H1 (cell line): ENCODE data around the gene BRICD5. TPM values are rescaled to one million over a fixed set of nuclear protein-coding genes. Genes with fewer than 3 reads are reported as not detected.
A peak's percentile ranks its signal among the peaks of the same experiment; 100 is the strongest.

Source experiments
- CTCF ChIA-PET: fragments of 300-600 bp; sonication (Branson Sonifier 250); formaldehyde crosslinking; loops from one replicate; lab custom pipeline; 2021; ENCODE audit not compliant: partially characterized antibody; lab: Charles Lee
- POLR2A ChIA-PET: fragments of 300-600 bp; sonication (Branson Sonifier 250); formaldehyde crosslinking; loops from one replicate; lab custom pipeline; 2021; ENCODE audit warnings: inconsistent platforms; ENCODE audit not compliant: partially characterized antibody; lab: Charles Lee
- DNase-seq, 2 experiments: peaks; one replicate each; pipeline versions ENCODE4 v3.0.0 to v3.0.0-alpha.2; 2010 to 2022; ENCODE audit warnings: low spot score in 2 of 2, low read depth in 1 of 2, mixed read lengths in 1 of 2
- FAIRE-seq: peaks from 2 replicates; lab custom pipeline; 2011; peaks lifted over from hg19 to GRCh38; lab: Jason Lieb, UNC
- H2AFZ ChIP-seq: 2 replicates; pipeline ENCODE4 v1.8.1; 2012; ENCODE audit warnings: low read length, inconsistent platforms
- H2AK5ac ChIP-seq: 2 replicates; pipeline ENCODE4 v1.6.1; 2013; ENCODE audit warnings: low read depth, low read length
- H2BK120ac ChIP-seq: replicated peaks from 2 replicates; pipeline ENCODE3; 2013; ENCODE audit warnings: low read depth, low read length, inconsistent platforms
- H2BK12ac ChIP-seq: 2 replicates; pipeline ENCODE4 v1.6.1; 2013; ENCODE audit warnings: low read depth, low read length
- H2BK15ac ChIP-seq: 2 replicates; pipeline ENCODE4 v1.6.1; 2013; ENCODE audit warnings: low read length
- H2BK20ac ChIP-seq: 2 replicates; pipeline ENCODE4 v1.6.1; 2013; ENCODE audit warnings: low read length
- H2BK5ac ChIP-seq: 2 replicates; pipeline ENCODE4 v1.6.1; 2013; ENCODE audit warnings: low read depth, low read length
- H3K14ac ChIP-seq: 2 replicates; pipeline ENCODE4 v1.6.1; 2013; ENCODE audit warnings: inconsistent platforms; ENCODE audit not compliant: insufficient read length
- H3K18ac ChIP-seq: 2 replicates; pipeline ENCODE4 v1.6.1; 2013; ENCODE audit warnings: low read length; ENCODE audit errors: extremely low read depth
- H3K23ac ChIP-seq: 2 replicates; pipeline ENCODE4 v1.6.1; 2013; ENCODE audit warnings: inconsistent platforms; ENCODE audit not compliant: insufficient read length
- H3K23me2 ChIP-seq: 2 replicates; pipeline ENCODE4 v1.6.1; 2013; ENCODE audit warnings: low read depth, low read length
- H3K27ac ChIP-seq: 2 replicates; pipeline ENCODE4 v1.6.1; 2011; ENCODE audit warnings: low read depth, low read length, inconsistent platforms
- H3K27me3 ChIP-seq, 4 experiments: replicated peaks in 1 of 4; 1 replicate in 1 of 4; 2 replicates in 3 of 4; pipeline versions ENCODE4 v1.6.1 to v1.8.1; 2011 to 2013; ENCODE audit warnings: low read length in 3 of 4, mild to moderate bottlenecking in 3 of 4, inconsistent platforms in 2 of 4, mixed read lengths in 2 of 4, moderate library complexity in 1 of 4; ENCODE audit not compliant: control insufficient read depth in 3 of 4, insufficient read depth in 3 of 4; ENCODE audit errors: extremely low read depth in 1 of 4
- H3K36me3 ChIP-seq, 4 experiments: 2 replicates each; pipeline versions ENCODE4 v1.6.1 to v1.8.1; 2011 to 2013; ENCODE audit warnings: mild to moderate bottlenecking in 4 of 4, low read length in 3 of 4, moderate library complexity in 2 of 4, control low read depth in 1 of 4, inconsistent platforms in 1 of 4; ENCODE audit not compliant: insufficient read depth in 4 of 4, control insufficient read depth in 2 of 4
- H3K4ac ChIP-seq: replicated peaks from 2 replicates; pipeline ENCODE3; 2013; ENCODE audit warnings: low read length, low read depth, mixed read lengths, inconsistent platforms; ENCODE audit not compliant: insufficient read length
- H3K4me1 ChIP-seq, 4 experiments: replicated peaks in 1 of 4; 1 replicate in 1 of 4; 2 replicates in 3 of 4; pipeline versions ENCODE4 v1.6.1 to v1.8.1; 2011 to 2013; ENCODE audit warnings: low read length in 3 of 4, inconsistent platforms in 2 of 4, mixed read lengths in 1 of 4; ENCODE audit not compliant: insufficient read depth in 4 of 4, control insufficient read depth in 3 of 4
- H3K4me2 ChIP-seq, 2 experiments: 2 replicates each; pipeline versions ENCODE4 v1.6.1 to v1.8.1; 2011 to 2013; ENCODE audit warnings: low read depth in 2 of 2, low read length in 2 of 2, control low read depth in 1 of 2, inconsistent platforms in 1 of 2, mild to moderate bottlenecking in 1 of 2; ENCODE audit not compliant: insufficient read depth in 1 of 2
- H3K4me3 ChIP-seq, 4 experiments: fragments of 200-600, 300-600 bp in 1 of 4; sonication (generic), shearing (Covaris generic), sonication (Bioruptor Twin) in 1 of 4; 2 replicates each; pipeline versions ENCODE4 v1.5.1 to v1.8.1; 2011 to 2016; ENCODE audit warnings: low read length in 4 of 4, low read depth in 3 of 4, control low read depth in 2 of 4, inconsistent platforms in 2 of 4, mild to moderate bottlenecking in 2 of 4, mixed read lengths in 1 of 4, moderate library complexity in 1 of 4; ENCODE audit not compliant: insufficient read depth in 2 of 4; ENCODE audit errors: extremely low read depth in 1 of 4
- H3K56ac ChIP-seq: replicated peaks from 2 replicates; pipeline ENCODE3; 2013; ENCODE audit warnings: low read depth, mild to moderate bottlenecking, mixed read lengths, low read length, inconsistent platforms; ENCODE audit not compliant: insufficient read length
- H3K79me1 ChIP-seq: 2 replicates; pipeline ENCODE4 v1.6.1; 2013; ENCODE audit warnings: low read depth, low read length, control low read depth
- H3K79me2 ChIP-seq, 2 experiments: 2 replicates each; pipeline versions ENCODE4 v1.6.1 to v1.8.1; 2012 to 2013; ENCODE audit warnings: low read length in 2 of 2, mild to moderate bottlenecking in 2 of 2, inconsistent platforms in 1 of 2; ENCODE audit not compliant: insufficient read depth in 2 of 2, control insufficient read depth in 1 of 2
- H3K9ac ChIP-seq, 4 experiments: replicated peaks in 1 of 4; 1 replicate in 1 of 4; 2 replicates in 3 of 4; pipeline versions ENCODE4 v1.6.1 to v1.8.1; 2011 to 2013; ENCODE audit warnings: low read depth in 3 of 4, low read length in 3 of 4, control low read depth in 2 of 4, mild to moderate bottlenecking in 2 of 4, moderate library complexity in 2 of 4, inconsistent platforms in 1 of 4; ENCODE audit errors: extremely low read depth in 1 of 4
- H3K9me3 ChIP-seq, 2 experiments: 2 replicates each; pipeline versions ENCODE4 v1.6.1 to v1.8.1; 2012 to 2013; ENCODE audit warnings: mild to moderate bottlenecking in 2 of 2, moderate library complexity in 2 of 2, control low read depth in 1 of 2, inconsistent platforms in 1 of 2, low read depth in 1 of 2, low read length in 1 of 2, mixed read lengths in 1 of 2; ENCODE audit not compliant: insufficient read depth in 2 of 2
- H4K20me1 ChIP-seq, 2 experiments: replicated peaks in 1 of 2; 2 replicates each; pipeline versions ENCODE3 to v1.8.1; 2011 to 2013; ENCODE audit warnings: inconsistent platforms in 2 of 2, low read length in 2 of 2, mild to moderate bottlenecking in 1 of 2; ENCODE audit not compliant: insufficient read depth in 2 of 2, control insufficient read depth in 1 of 2
- H4K5ac ChIP-seq: 2 replicates; pipeline ENCODE4 v1.6.1; 2013; ENCODE audit warnings: low read length, low read depth, mixed read lengths, inconsistent platforms; ENCODE audit not compliant: insufficient read length
- H4K8ac ChIP-seq: 2 replicates; pipeline ENCODE4 v1.8.0; 2013; ENCODE audit warnings: mild to moderate bottlenecking, moderate library complexity, low read length, inconsistent platforms; ENCODE audit not compliant: insufficient read depth; ENCODE audit errors: extremely low read depth
- H4K91ac ChIP-seq: replicated peaks from 2 replicates; pipeline ENCODE3; 2013; ENCODE audit warnings: low read length, mixed read lengths, inconsistent platforms; ENCODE audit not compliant: insufficient read length
- CBX8 ChIP-seq: fragments of 300-800, 300-1000 bp; sonication (generic); IDR thresholded peaks from 2 replicates; pipeline ENCODE4 v1.7.1; 2016; ENCODE audit warnings: low read depth, low read length, borderline replicate concordance
- HDAC6 ChIP-seq: IDR thresholded peaks from one replicate; pipeline ENCODE4 v1.7.1; 2012; ENCODE audit warnings: low read depth, mild to moderate bottlenecking, inconsistent platforms, low read length, moderate library complexity
- JUN ChIP-seq: IDR thresholded peaks from 2 replicates; pipeline ENCODE4 v1.6.1; 2011; ENCODE audit warnings: low read depth, mild to moderate bottlenecking, improper control_type of control experiment, low read length
- KDM1A ChIP-seq: fragments of 200-600, 300-600 bp; sonication (generic); IDR thresholded peaks from 2 replicates; pipeline ENCODE4 v1.7.1; 2016; ENCODE audit warnings: mild to moderate bottlenecking, low read length, borderline replicate concordance
- PHF8 ChIP-seq: fragments of 200-600 bp; sonication (generic); conservative IDR thresholded peaks from 2 replicates; pipeline ENCODE4 v1.7.1; 2012; ENCODE audit warnings: low read depth, mild to moderate bottlenecking, inconsistent platforms, low read length, moderate library complexity
- POLR2AphosphoS5 ChIP-seq: IDR thresholded peaks from 2 replicates; pipeline ENCODE4 v1.6.1; 2011; ENCODE audit warnings: low read depth, low read length
- RNF2 ChIP-seq: fragments of 200-900, 300-1000 bp; sonication (generic); IDR thresholded peaks from 2 replicates; pipeline ENCODE4 v1.7.1; 2016; ENCODE audit warnings: borderline replicate concordance, low read depth, mild to moderate bottlenecking, antibody characterized with exemption, low read length; ENCODE audit not compliant: poor library complexity, severe bottlenecking; ENCODE audit errors: missing control alignments
- SP4 ChIP-seq: IDR thresholded peaks from 2 replicates; pipeline ENCODE4 v1.6.1; 2012; ENCODE audit warnings: low read length, inconsistent platforms
- TCF12 ChIP-seq: IDR thresholded peaks from 2 replicates; pipeline ENCODE4 v1.6.1; 2011; ENCODE audit warnings: low read depth, mild to moderate bottlenecking, low read length
- WGBS, 2 experiments: shearing (Covaris generic) in 1 of 2; methylation state at CpG; one replicate each; pipeline versions ENCODE4 v1.1.6 to v1.1.7; 2013 to 2015; ENCODE audit warnings: low lambda C conversion rate in 2 of 2, mixed read lengths in 2 of 2, inconsistent platforms in 1 of 2, low coverage in 1 of 2, missing lambda C conversion rate in 1 of 2; ENCODE audit not compliant: insufficient replicate concordance in 2 of 2, insufficient coverage in 1 of 2, insufficient read length in 1 of 2; ENCODE audit errors: extremely low coverage in 1 of 2, missing lambda C conversion rate in 1 of 2; 5-methylcytosine and 5-hydroxymethylcytosine counted together
- polyA plus RNA-seq, 7 experiments: library from polyadenylated mRNA; depleted of rRNA in 3 of 7; stranded (reverse) in 5 of 7; unstranded in 2 of 7; fragments of >200 nt in 5 of 7; fragments of 200-250 nt in 2 of 7; gene quantifications; 1 replicate in 5 of 7; 2 replicates in 1 of 7; 4 replicates in 1 of 7; pipeline versions ENCODE4 v1.2.1 to v1.2.3, GENCODE V29; 2011 to 2013; ENCODE audit warnings: missing spikeins in 2 of 7, mixed read lengths in 2 of 7
- total RNA-seq: library from RNA; stranded (reverse); fragmentation: NEBNext Ultra II Directional; extraction: Animal tissue kit (Norgen Biotek cat#: 25700); gene quantifications from 2 replicates; pipeline ENCODE4 v1.2.1, GENCODE V29; 2021

The BRICD5 gene
- total and polyA plus RNA-seq, 2 of the 8 experiments (the other 6 are each of a cell fraction or from before 2014, with no cell fraction given): 8.5 to 14.2 TPM

DNA sequence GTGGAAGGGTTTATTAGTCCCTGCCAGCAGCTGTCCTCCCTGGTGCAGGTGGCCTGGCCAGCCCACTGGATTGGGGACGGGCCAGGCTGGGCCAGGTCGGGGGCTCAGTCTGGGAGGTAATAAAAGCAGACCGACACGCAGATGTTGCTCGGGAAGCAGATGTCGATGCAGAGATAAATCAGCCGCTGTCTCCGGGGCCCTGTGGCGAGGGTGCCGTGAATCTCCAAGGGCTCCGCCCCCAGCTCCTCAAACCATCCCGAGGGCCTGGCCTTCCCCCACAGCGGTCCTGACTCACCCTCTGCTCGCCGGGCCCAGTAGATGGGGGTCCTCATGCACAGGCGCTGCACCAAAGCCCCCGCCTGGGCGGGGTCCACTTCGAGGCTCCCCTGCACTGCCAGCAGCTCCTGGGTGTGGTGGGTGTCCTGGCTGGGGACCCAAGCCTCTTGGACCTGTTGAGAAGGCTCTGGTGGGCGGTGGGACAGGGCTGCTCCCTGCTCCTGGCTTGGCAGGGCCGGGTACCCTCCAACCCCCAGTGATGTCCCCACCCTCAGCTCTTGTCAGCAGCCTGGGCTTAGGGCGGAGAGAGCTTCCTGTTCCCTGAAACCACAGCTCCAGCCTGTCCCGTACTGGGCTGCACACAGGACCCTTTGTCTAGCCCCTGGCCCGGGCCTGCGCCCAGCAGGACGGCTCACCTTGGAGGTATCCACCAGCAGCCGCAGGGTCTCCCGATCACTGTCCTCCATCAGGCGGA is 1.2 kb downstream of the BRICD5 start:
- H3K4ac ChIP-seq: no peak overlapping the region
- CTCF ChIA-PET: interaction anchor here (0.6 to 3.2 kb wide), 4 partner anchors 10 to 1871 kb away, joined by 3 to 20 read pairs (median 4); no protein-coding TSS in a partner anchor
- no peak overlapping the region for H3K14ac ChIP-seq
- H2AFZ ChIP-seq: no peak overlapping the region
- no peak overlapping the region for H3K56ac ChIP-seq
- H4K20me1 ChIP-seq: peaks cover 8 to 41% of the 10 kb centered on the region in 2 experiments
- H4K5ac ChIP-seq: no peak overlapping the region
- WGBS, 2 experiments: 96% methylated on average over 27 of the region's 29 CpGs; no CpG with 5 or more reads in 1 of the 2 experiments
- H4K8ac ChIP-seq: peak overlapping the region; percentile 77
- H3K36me3 ChIP-seq: peaks cover 8 to 42% (median 19%) of the 10 kb centered on the region in 4 experiments; a peak in 6 of 8 replicates
- TF ChIP-seq KDM1A: no peak
- no peak for TF ChIP-seq POLR2AphosphoS5
- no peak for TF ChIP-seq TCF12
- TF ChIP-seq SP4: no peak
- TF ChIP-seq RNF2: no peak
- TF ChIP-seq CBX8: no peak
- TF ChIP-seq PHF8: no peak
- TF ChIP-seq JUN: no peak
- no peak for TF ChIP-seq HDAC6
- TF ChIP-seq, all 59 proteins: peak for 0
- no peak overlapping the region for H2AK5ac ChIP-seq
- no peak overlapping the region for H4K91ac ChIP-seq
- no peak for FAIRE-seq
- H2BK15ac ChIP-seq: no peak overlapping the region
- no peak overlapping the region for H2BK120ac ChIP-seq
- H3K4me3 ChIP-seq: no peak overlapping the region
- no peaks in the 10 kb centered on the region for H3K27me3 ChIP-seq
- POLR2A ChIA-PET: interaction anchor here (0.9 to 15.1 kb wide), 17 partner anchors 12 to 260 kb away, joined by 3 to 156 read pairs (median 6); partner anchors contain the start of genes CASKIN1, DNASE1L2, E4F1 and TRAF7
- H3K23me2 ChIP-seq: peaks cover 20% of the 10 kb centered on the region
- H3K9ac ChIP-seq: no peak overlapping the region
- peaks cover 0 to 27% (median 12%) of the 10 kb centered on the region in 4 experiments; a peak in 6 of 7 replicates for H3K4me1 ChIP-seq
- no peak overlapping the region for H2BK12ac ChIP-seq
- no peak for DNase-seq
- no peaks in the 10 kb centered on the region for H3K9me3 ChIP-seq
- no peak overlapping the region for H3K4me2 ChIP-seq
- H3K18ac ChIP-seq: no peak overlapping the region
- H3K79me2 ChIP-seq: peaks cover 3 to 25% of the 10 kb centered on the region in 2 experiments; a peak in 3 of 4 replicates
- H2BK5ac ChIP-seq: no peak overlapping the region
- H2BK20ac ChIP-seq: no peak overlapping the region
- H3K23ac ChIP-seq: no peak overlapping the region
- H3K27ac ChIP-seq: no peak overlapping the region
- peaks cover 10% of the 10 kb centered on the region for H3K79me1 ChIP-seq
